K562 (cell line): ENCODE data around the gene LCN12. TPM values are rescaled to one million over a fixed set of nuclear protein-coding genes. Genes with fewer than 3 reads are reported as not detected.

ENCODE experiments used
- BCLAF1 ChIP-seq, 2 experiments: fragments of 450-650 bp in 1 of 2; IDR thresholded peaks; 2 replicates each; pipeline ENCODE4 v1.6.1; 2011 to 2017; ENCODE audit warnings: low read depth in 2 of 2, antibody characterized with exemption in 1 of 2, borderline replicate concordance in 1 of 2, low read length in 1 of 2, mild to moderate bottlenecking in 1 of 2, mixed read lengths in 1 of 2; ENCODE audit not compliant: control insufficient read depth in 1 of 2
- CBX8 ChIP-seq: fragments of 200-600 bp; sonication (generic); IDR thresholded peaks from 2 replicates; pipeline ENCODE4 v1.6.1; 2012; ENCODE audit warnings: borderline replicate concordance, mixed run types, low read depth, mild to moderate bottlenecking, moderate library complexity, mixed read lengths, low read length, control low read depth, inconsistent platforms; ENCODE audit not compliant: poor library complexity, severe bottlenecking; ENCODE audit errors: extremely low read depth
- GABPB1 ChIP-seq: sonication (generic); formaldehyde crosslinking; IDR thresholded peaks from 2 replicates; pipeline ENCODE4 v1.8.0; 2022; ENCODE audit warnings: mild to moderate bottlenecking, missing genetic modification reagents
- NONO ChIP-seq, 2 experiments: fragments of 200-400 bp in 1 of 2; fragments of 450-650 bp in 1 of 2; formaldehyde crosslinking in 1 of 2; IDR thresholded peaks; 2 replicates each; pipeline ENCODE4 v1.6.1; 2017; ENCODE audit warnings: low read depth in 2 of 2, mild to moderate bottlenecking in 2 of 2, moderate library complexity in 2 of 2, low read length in 1 of 2
- NR0B1 ChIP-seq: fragments of 450-650 bp; IDR thresholded peaks from one replicate; pipeline ENCODE4 v1.6.1; 2018; ENCODE audit warnings: mild to moderate bottlenecking, moderate library complexity; ENCODE audit not compliant: partially characterized antibody
- RHOXF2B ChIP-seq: fragments of 250-450 bp; sonication (Bioruptor Pico); conservative IDR thresholded peaks from 2 replicates; pipeline ENCODE4 v1.5.1; 2021
- TAF7 ChIP-seq: fragments of 450-650 bp; IDR thresholded peaks from 2 replicates; pipeline ENCODE4 v1.6.1; 2016; ENCODE audit warnings: missing genetic modification characterization, missing compliant biosample characterization
- TEAD4 ChIP-seq, 2 experiments: sonication (generic) in 1 of 2; formaldehyde crosslinking in 1 of 2; IDR thresholded peaks; 2 replicates each; pipeline versions ENCODE4 v1.6.1 to v1.8.0; 2012 to 2022; ENCODE audit warnings: borderline replicate concordance in 1 of 2, inconsistent platforms in 1 of 2, low read length in 1 of 2, mild to moderate bottlenecking in 1 of 2, missing genetic modification reagents in 1 of 2
- TGIF2 ChIP-seq: sonication (generic); formaldehyde crosslinking; IDR thresholded peaks from 2 replicates; pipeline ENCODE4 v1.8.1; 2022; ENCODE audit warnings: mild to moderate bottlenecking, missing genetic modification reagents, moderate library complexity
- ZBTB17 ChIP-seq: fragments of 450-650 bp; formaldehyde crosslinking; IDR thresholded peaks from 2 replicates; pipeline ENCODE4 v1.4.0; 2020; ENCODE audit warnings: mild to moderate bottlenecking
- ZBTB34 ChIP-seq: fragments of 250-450 bp; sonication (Bioruptor Pico); IDR thresholded peaks from 2 replicates; pipeline ENCODE4 v1.8.0; 2021; ENCODE audit warnings: mild to moderate bottlenecking, moderate library complexity
- ZNF384 ChIP-seq: IDR thresholded peaks from 2 replicates; pipeline ENCODE4 v1.6.1; 2012; ENCODE audit warnings: low read depth, low read length, improper control_type of control experiment
- ZNF41 ChIP-seq: fragments of 250-450 bp; sonication (Bioruptor Pico); conservative IDR thresholded peaks from 2 replicates; pipeline ENCODE4 v1.4.0; 2020; ENCODE audit warnings: mild to moderate bottlenecking
- ZNF699 ChIP-seq: fragments of 250-450 bp; sonication (Bioruptor Pico); IDR thresholded peaks from 2 replicates; pipeline ENCODE4 v1.8.0; 2021; ENCODE audit warnings: mild to moderate bottlenecking, moderate library complexity; ENCODE audit not compliant: insufficient replicate concordance
- ZNF764 ChIP-seq: fragments of 250-450 bp; sonication (Bioruptor Pico); IDR thresholded peaks from 2 replicates; pipeline ENCODE4 v1.4.0; 2020; ENCODE audit warnings: low read depth, mild to moderate bottlenecking, moderate library complexity
- polyA plus RNA-seq, 8 experiments: library from polyadenylated mRNA; depleted of rRNA in 4 of 8; stranded (reverse) in 5 of 8; unstranded in 3 of 8; fragments of >200 nt; fragmentation: Nextera tagmentation in 2 of 8; fragmentation: Illumina TruSeq in 1 of 8; extraction: Ambion mirVana in 2 of 8; extraction: Trizol in 1 of 8; gene quantifications; 2 replicates each; pipeline versions ENCODE4 v1.2.1 to v1.2.3, GENCODE V29; 2011 to 2014; ENCODE audit warnings: inconsistent platforms in 1 of 8, missing spikeins in 1 of 8
- total RNA-seq, 7 experiments: library from RNA; depleted of rRNA in 6 of 7; stranded (reverse); fragments of >200 nt in 6 of 7; fragmentation: Illumina TruSeq in 2 of 7; extraction: Trizol in 2 of 7; gene quantifications; 2 replicates each; pipeline versions ENCODE4 v1.2.1 to v1.2.3, GENCODE V29; 2011 to 2021; ENCODE audit warnings: low replicate concordance in 1 of 7

The LCN12 gene
- total and polyA plus RNA-seq, 9 of the 15 experiments (the other 6 are each of a cell fraction or from before 2014, with no cell fraction given) = 0.05 TPM; not detected in 8

- TF ChIP-seq CBX8 (no peak), GABPB1 (no peak), TAF7 (tag) (no peak), ZNF699 (no peak), ZBTB34 (CRISPR knock-in tag) (no peak), BCLAF1 (IDR thresholded peaks at IDR 0.05; ENCODE audit: borderline replicate concordance in 1 of 2, control insufficient read depth in 1 of 2, low read depth in 2 of 2, low read length in 1 of 2) (no peak), TEAD4 (IDR thresholded peaks at IDR 0.05; ENCODE audit: low read length) (no peak), TEAD4 (CRISPR knock-in tag; IDR thresholded peaks at IDR 0.05; ENCODE audit: borderline replicate concordance) (no peak), TGIF2 (CRISPR knock-in tag) (no peak), NONO (IDR thresholded peaks at IDR 0.05; ENCODE audit: low read depth in 2 of 2, low read length in 1 of 2) (peak in 1 of 2 experiments; percentile 57; a peak in 1 of 4 replicates), NR0B1 (no peak), ZNF41 (no peak), ZNF764 (CRISPR knock-in tag) (no peak), ZNF384 (no peak), RHOXF2B (CRISPR knock-in tag) (no peak), ZBTB17 (CRISPR knock-in tag) (0 out of 2 replicates have a peak, but pooled peaks have one; percentile 40)
These were observed 26.2 kb downstream of the LCN12 start (continued) for GRCh38 chr9:136978073-136978864.
